Erythroblast (primary cell): ENCODE results near the gene CDSN.

Experiments used
- GATA1 ChIP-seq: IDR thresholded peaks from 2 replicates; pipeline ENCODE4 v1.6.1; 2011; ENCODE audit warnings: low read depth, mild to moderate bottlenecking, control low read depth, low read length, moderate library complexity
- POLR2A ChIP-seq: IDR thresholded peaks from 2 replicates; pipeline ENCODE4 v1.6.1; 2011; ENCODE audit warnings: mild to moderate bottlenecking, low read length

DNA sequence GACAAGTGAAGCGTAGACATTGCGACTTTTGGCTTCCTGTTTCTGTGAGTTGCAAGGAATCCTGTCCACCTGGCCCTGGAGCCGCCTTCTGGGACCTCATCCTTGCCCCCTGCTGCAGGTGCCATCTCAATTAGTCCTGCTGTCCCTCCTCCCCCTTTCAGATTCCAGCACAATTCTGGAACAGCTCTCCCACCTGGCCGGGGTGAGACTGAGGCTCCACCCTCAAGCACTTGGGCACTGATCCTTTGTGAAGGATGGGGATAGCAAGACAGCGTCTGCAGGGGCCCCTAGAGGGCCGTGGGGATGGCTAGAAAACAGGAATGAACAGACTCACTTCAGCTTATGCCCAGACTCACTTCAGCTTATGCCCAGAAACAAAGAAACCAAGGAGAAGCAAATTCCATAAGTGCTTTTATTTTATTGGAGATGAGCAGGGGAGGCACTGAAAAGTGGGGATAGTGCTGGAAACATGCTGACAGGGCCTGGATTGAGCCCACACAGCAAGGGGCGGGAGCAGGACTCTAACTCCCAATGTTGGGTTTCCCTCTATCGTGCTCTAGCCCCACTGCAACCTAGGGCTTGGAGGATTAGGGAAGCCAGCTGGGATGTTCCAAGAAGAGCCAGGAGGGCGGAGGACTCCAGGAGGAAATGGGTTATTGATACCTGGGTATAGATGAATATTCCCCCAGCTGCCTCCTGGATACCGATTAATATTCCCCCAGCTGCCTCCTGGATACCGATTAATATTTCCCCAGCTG, 9.2 kb downstream of the CDSN start:
- no peak for TF ChIP-seq POLR2A
- TF ChIP-seq GATA1 = no peak
